ENCODE results near the gene NBAS.

The NBAS gene

DNA sequence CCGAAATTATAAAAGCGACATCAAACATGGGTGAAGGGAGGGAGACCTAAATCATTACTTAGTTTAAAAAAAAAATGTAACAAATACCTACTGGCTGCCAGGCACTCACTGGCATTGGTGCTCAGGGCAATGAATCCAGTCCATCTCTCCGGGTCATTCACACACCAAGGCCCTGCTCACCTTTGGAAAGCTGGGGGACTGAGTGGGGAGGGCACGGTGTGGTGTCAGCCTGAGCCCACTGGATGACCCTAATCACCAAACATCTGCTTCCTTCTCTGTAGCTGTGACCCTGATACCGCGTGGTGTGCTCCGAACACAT is 30.2 kb upstream of the NBAS start:
- TF ChIP-seq TAF1 (IDR thresholded peaks at IDR 0.05; ENCODE audit: borderline replicate concordance, insufficient read depth, low read length) = no peak
- TF ChIP-seq SIN3A (IDR thresholded peaks at IDR 0.05; ENCODE audit: borderline replicate concordance, insufficient read depth, low read length) = no peak
- TF ChIP-seq, protein P1, sequence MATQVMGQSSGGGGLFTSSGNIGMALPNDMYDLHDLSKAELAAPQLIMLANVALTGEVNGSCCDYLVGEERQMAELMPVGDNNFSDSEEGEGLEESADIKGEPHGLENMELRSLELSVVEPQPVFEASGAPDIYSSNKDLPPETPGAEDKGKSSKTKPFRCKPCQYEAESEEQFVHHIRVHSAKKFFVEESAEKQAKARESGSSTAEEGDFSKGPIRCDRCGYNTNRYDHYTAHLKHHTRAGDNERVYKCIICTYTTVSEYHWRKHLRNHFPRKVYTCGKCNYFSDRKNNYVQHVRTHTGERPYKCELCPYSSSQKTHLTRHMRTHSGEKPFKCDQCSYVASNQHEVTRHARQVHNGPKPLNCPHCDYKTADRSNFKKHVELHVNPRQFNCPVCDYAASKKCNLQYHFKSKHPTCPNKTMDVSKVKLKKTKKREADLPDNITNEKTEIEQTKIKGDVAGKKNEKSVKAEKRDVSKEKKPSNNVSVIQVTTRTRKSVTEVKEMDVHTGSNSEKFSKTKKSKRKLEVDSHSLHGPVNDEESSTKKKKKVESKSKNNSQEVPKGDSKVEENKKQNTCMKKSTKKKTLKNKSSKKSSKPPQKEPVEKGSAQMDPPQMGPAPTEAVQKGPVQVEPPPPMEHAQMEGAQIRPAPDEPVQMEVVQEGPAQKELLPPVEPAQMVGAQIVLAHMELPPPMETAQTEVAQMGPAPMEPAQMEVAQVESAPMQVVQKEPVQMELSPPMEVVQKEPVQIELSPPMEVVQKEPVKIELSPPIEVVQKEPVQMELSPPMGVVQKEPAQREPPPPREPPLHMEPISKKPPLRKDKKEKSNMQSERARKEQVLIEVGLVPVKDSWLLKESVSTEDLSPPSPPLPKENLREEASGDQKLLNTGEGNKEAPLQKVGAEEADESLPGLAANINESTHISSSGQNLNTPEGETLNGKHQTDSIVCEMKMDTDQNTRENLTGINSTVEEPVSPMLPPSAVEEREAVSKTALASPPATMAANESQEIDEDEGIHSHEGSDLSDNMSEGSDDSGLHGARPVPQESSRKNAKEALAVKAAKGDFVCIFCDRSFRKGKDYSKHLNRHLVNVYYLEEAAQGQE (IDR thresholded peaks at IDR 0.05; ENCODE audit: insufficient read depth in 1 of 2, low read depth in 2 of 2, low read length in 2 of 2) = no peak
- TF ChIP-seq FOXP2 (optimal IDR thresholded peaks at IDR 0.05; ENCODE audit: borderline replicate concordance, extremely low read depth, extremely low read length, insufficient read depth) = peak; percentile 34
- no peak for TF ChIP-seq POLR2AphosphoS5 (IDR thresholded peaks at IDR 0.05; ENCODE audit: low read depth, low read length)

DNA sequence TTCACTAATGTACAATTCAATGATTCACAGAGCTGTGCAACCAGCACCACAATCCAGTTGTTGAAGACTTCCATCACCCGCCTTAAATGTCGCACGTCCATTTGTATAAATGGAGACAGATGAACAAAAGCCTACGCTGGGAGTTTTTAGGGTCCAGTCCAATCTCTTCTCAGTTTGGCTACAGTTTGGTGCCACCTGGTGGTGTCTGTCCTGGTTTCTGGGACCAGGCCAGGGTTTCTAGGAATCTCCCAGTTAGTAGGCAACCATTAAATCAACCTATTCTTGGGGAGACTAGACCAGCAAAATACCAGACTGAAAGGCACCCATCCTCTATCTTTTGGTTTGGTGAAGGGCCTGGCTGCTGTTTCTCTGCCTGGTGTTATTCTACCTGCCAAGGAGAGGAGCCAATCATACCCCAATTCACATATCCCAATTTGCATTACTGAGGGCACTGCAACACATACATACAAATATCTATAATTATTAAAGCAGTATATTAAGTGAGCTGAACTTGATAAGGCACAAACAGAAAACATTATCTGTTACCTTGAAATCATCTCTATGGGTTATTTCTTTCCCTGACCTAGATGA is 27.3 kb upstream of the NBAS start:
- TF ChIP-seq SIN3A (IDR thresholded peaks at IDR 0.05; ENCODE audit: borderline replicate concordance, insufficient read depth, low read length) (no peak), POLR2AphosphoS5 (IDR thresholded peaks at IDR 0.05; ENCODE audit: low read depth, low read length) (no peak), TAF1 (IDR thresholded peaks at IDR 0.05; ENCODE audit: borderline replicate concordance, insufficient read depth, low read length) (no peak), FOXP2 (optimal IDR thresholded peaks at IDR 0.05; ENCODE audit: borderline replicate concordance, extremely low read depth, extremely low read length, insufficient read depth) (no peak)
- TF ChIP-seq, protein P1 (IDR thresholded peaks at IDR 0.05; ENCODE audit: insufficient read depth in 1 of 2, low read depth in 2 of 2, low read length in 2 of 2) = no peak

DNA sequence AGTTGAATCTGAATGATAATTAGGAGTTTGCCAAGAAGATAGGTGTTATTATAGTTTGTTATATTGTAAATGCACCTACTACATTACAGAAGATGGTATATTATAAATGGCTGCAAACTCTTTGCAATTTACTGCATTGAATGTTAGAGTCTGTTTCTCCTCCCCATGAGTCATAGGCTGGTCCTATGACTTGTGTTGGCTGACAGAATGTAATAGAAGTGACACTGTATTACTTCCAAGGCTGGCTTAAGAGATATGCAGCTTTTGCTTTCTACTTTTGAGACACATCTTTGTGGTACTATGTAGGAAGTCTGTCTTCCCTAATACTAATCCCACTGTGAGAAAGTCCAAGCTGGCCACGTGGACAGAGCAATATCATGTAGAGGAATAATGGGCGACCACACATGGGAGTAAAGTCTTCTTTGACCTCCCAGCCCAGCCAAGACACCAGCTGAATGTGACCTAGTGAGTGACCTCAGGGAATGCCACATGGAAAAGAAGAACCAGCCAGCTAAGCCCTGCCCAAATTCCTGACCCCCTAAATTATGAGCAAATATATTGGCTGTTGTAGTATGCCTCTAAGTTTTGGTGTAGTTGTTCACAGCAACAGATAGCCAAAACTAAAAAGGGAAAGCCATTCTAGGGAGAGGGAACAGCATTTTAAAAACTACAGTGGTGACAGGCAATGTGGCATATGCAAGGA is 23.8 kb upstream of the NBAS start:
- TF ChIP-seq SIN3A (IDR thresholded peaks at IDR 0.05; ENCODE audit: borderline replicate concordance, insufficient read depth, low read length) = no peak
- TF ChIP-seq FOXP2 (optimal IDR thresholded peaks at IDR 0.05; ENCODE audit: borderline replicate concordance, extremely low read depth, extremely low read length, insufficient read depth) = no peak
- TF ChIP-seq, protein P1 (IDR thresholded peaks at IDR 0.05; ENCODE audit: insufficient read depth in 1 of 2, low read depth in 2 of 2, low read length in 2 of 2) = no peak
- TF ChIP-seq TAF1 (IDR thresholded peaks at IDR 0.05; ENCODE audit: borderline replicate concordance, insufficient read depth, low read length) = no peak
- TF ChIP-seq POLR2AphosphoS5 (IDR thresholded peaks at IDR 0.05; ENCODE audit: low read depth, low read length) = no peak

DNA sequence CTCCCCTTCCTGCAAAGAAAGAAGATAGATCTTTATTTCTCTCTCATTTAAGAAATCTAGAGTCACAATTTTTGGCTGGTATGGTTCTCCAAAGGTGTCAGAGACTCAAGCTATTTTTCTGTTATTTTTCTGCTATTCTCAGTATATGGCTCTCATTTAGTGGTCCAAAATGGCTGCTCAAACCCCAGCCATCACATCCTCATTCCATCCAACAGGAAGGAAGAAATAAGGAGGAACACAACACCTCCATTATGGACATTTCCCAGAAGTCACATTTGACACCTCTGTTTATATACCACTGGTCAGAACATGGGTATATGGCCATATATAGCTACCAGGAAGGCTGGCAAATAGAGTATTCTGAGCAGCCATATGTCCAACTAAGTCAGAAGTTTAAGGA is 23.2 kb upstream of the NBAS start:
- TF ChIP-seq FOXP2 (optimal IDR thresholded peaks at IDR 0.05; ENCODE audit: borderline replicate concordance, extremely low read depth, extremely low read length, insufficient read depth) (no peak), SIN3A (IDR thresholded peaks at IDR 0.05; ENCODE audit: borderline replicate concordance, insufficient read depth, low read length) (no peak), POLR2AphosphoS5 (IDR thresholded peaks at IDR 0.05; ENCODE audit: low read depth, low read length) (no peak), TAF1 (IDR thresholded peaks at IDR 0.05; ENCODE audit: borderline replicate concordance, insufficient read depth, low read length) (no peak)
- TF ChIP-seq, protein P1 (IDR thresholded peaks at IDR 0.05; ENCODE audit: insufficient read depth in 1 of 2, low read depth in 2 of 2, low read length in 2 of 2) = no peak

Measured in PFSK-1 (cell line).